Cerebellar cortex (tissue), 1 donor: ENCODE results near the gene PDE4C.
A peak's percentile ranks its signal among the peaks of the same experiment; 100 is the strongest.

Experiments
- DNase-seq: peaks from one replicate; pipeline ENCODE4 v3.0.0-alpha.2; 2015; ENCODE audit warnings: low spot score

The PDE4C gene

DNA sequence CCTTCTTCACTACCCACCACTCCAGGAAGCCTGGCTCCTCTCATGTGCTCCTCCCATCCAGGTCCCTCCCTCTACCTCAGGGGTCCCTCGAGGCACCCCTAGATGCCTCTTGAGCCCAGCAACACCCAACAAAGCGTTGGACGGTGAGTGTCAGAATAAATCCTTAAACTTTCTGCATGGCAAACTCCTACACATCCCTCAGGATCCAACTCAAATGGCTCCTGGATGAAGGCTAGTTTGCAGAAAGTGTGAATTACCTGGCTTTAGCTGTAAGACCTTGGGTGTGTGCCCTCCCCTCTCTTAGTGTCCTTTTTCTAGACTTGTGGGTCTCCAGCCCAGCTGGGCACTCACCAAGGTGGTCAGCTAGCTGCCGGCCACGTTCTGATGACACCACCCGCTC, 27.9 kb downstream of the PDE4C start:
- no peak for DNase-seq

DNA sequence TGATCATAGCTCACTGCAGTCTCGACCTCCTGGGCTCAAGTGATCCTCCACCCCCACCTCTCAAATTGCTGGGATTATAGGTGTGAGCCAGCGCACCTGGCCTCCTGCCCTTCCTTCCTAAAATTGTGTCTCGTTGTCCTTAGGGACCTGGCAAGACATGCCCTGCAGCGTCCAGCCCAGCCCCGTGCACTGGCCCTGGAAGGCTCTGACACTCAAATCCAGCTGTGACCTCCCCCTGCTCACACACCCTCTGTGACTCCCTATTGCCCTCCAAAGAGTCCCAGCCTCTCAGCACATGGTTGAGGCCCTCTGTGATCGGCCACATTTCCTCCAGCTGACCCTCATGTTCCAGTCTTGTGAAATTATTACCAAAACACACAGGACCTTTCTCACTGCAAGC, 28.3 kb downstream of the PDE4C start:
- DNase-seq: no peak

DNA sequence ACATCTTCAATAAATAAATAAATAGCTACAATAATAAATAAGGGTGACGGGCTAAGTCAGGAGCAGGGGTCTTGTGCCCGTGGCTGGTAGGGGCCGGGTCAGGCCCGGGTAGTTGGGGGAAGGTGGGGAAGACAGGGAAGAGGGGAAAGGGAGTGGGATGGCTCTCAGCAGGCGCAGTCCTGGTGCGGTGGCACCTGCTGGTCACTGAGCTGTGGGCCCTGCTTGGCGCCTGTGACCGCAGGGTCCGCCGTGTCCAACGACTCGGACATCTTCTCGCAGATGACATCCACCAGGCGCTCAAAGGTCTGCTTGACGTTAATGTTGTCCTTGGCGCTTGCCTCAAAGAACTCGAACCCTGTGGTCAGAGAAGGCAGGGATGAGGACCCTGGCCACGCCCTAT, 28.9 kb downstream of the PDE4C start:
- no peak for DNase-seq

DNA sequence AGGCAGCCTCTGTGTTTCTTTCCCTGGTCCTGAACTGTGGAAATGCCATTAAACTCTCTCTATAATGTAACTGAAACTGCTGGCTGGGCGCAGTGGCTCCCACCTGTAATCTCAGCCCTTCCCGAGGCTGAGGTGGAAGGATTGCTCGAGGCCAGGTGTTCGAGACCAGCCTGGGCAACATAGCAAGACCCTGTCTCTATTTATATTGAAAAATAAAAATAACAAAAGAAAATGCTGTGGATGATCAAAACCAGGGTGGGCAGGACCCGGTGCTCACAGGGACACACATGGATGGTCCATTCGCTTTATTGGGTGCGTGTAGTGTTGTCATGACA, 29.8 kb downstream of the PDE4C start:
- no peak for DNase-seq

DNA sequence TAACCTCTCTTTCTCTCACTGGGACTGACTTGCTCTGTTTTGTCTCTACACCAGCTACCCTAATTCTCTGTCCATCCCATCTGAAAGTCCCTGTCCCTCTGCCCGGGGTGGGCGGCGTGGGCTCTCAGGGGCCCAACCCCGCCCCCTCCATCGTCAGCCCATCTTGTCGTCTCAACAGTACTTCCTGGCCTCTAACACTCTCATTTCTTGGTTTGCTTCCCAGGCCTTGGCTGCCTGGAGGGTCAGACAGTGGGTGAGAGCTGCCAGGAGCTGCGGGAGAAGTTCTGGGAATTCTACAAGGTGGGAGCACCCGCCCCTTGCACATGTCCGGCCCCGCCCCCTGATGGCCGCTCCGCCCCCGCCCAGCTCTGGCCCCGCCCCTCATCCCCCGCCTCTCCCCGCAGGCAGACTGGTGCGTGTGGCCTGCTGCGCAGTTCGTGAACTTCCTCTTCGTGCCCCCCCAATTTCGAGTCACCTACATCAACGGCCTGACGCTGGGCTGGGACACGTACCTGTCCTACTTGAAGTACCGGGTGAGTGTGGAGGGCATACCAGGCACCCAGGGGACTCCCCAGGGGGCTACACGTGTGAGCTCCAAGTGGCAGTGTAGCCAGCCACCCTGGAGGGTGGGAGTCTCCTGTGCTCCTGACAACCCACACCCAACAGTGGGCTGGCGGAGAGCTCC, 31.5 kb downstream of the PDE4C start:
- DNase-seq: no peak

DNA sequence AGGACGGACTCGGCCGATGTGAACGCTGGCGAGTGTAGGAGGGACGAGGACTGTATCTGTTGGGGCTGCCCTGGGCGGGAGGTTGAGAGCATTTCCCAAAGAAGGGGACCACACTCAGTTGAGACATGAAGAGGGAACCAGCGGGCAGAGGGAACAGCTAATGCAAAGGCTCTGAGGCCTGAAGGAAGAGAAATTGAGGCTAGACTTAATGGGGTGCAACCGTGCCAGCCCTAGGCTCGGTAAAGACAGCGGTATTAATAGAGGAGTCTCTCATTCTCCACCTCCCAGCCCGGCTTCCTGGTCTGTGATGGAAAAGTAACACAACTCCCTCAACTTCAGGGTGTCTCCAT, 32.1 kb downstream of the PDE4C start:
- no peak for DNase-seq

DNA sequence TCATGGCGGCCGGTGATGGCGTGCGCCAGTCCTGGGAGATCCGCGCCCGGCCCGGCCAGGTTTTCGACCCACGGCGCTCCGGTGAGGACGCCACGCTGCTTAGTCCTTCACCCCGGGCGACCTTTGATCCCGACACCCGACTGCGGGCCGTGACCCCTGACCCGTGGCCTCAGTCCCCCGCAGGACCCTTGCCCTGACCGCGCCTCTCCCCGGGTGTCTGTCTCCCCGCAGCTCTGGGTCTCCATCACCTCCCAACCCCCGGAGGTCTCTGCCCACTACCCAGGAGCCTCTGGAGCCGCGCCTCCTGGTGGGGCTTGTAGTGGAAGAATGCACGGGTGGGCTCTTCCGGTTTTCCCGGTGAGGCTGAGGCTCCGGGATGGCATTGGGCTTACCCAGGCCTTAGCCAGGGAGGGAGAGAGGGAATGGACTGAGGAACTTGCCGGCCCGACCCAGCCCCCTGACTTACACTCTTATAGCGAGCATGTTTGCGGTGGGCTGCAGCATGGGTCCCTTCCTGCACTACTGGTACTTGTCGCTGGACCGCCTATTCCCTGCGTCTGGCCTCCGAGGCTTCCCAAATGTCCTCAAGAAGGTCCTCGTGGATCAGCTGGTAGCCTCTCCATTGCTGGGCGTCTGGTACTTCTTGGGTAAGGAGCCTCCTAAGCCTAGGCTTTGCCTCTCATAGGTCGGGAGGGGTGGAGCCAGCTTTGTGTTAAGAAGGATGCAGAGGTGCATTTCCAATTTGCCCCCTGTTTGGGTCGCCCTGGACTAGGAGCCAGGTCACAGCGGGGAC, 32.7 kb downstream of the PDE4C start:
- DNase-seq: no peak

DNA sequence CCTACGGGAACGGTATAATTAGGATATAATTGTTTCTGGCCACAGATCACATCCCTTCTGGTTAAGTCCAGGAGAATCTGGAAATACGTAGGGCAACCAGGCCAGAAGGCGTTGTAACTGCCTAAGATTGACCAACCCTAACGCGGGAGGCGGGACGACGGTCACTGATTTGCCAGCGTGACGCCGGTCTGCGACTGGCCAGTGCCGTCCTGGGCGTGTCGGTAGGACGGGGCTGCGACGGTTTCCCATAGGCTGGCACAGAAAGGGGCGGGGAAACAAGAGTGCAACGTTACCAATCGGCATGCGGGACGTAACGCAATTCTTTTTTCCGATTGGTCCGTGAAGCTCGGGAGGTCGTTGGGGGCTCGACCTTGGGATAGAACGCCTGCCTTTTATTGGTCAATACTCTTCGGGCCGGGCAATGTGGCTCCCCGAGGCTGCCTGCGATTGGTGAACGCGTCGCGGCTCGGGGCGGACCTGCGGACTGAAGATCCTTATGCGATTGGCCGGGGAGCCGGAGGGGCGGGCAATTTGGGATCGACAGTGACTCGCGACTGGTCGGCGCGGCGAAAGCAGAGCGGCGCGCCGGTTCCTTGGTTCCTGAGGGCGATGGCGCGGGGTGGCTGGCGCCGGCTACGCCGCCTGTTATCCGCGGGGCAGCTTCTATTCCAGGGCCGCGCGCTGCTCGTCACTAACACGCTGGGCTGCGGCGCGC, 33.4 kb downstream of the PDE4C start, which contains the start of gene MPV17L2:
MPV17L2 (plus strand) TSS at position 546 of the 715 bp plus-strand sequence; CDS start at position 610, 64 bp downstream.
- peak; percentile 100 for DNase-seq

DNA sequence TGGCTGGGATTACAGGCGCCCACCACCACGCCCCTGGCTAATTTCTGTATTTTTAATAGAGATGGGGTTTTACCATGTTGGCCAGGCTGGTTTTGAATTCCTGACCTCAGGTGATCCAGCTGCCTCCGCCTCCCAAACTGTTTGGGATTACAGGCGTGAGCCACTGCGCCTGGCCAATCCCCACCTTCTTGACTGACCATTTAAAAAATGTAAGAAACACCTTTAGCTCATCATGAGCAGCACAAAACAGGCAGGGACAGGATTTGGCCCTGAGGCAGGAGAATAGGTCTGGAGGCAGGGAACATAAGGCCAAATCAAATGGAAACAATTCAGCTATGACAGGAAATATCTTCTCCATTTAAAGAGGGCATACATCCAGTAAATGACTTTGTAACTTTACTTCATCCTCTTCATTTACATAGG, 34.6 kb downstream of the PDE4C start:
- DNase-seq: no peak

DNA sequence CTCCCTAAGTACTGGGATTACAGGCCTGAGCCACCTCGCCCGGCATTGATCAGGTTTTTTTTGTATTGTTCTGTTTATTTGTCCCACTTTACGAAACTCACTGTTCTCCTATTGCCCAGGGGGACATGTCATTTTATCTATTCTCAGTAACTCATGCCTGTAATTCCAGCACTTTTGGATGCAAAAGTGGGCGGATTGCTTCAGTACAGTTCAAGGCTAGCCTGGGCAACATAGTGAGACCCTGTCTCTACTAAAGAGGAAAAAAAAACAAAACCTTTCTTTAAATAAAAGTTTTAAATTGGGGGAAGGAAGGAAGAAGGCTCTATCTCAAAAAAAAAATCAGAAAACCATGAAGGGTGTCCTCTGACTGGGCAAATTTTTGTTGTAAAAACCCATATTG, 36.0 kb downstream of the PDE4C start:
- no peak for DNase-seq

DNA sequence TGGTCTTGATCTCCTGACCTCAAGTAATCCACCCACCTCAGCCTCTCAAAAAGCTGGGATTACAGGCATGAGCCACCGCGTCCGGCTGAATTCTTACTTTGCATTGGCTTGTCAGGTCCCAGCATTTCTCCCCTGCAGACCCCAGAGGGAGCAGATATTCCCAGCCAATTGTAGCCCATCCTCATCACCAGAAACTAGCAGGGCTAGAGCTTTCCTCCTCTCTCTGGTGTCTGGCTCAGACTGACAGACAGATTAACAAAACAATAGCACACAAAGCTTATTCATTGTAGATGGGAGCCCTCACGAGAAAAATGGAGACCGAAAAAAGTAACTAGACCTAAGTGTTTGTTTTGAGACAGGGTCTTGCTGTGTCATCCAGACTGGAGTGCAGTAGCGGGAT, 40.7 kb downstream of the PDE4C start:
- DNase-seq: no peak

DNA sequence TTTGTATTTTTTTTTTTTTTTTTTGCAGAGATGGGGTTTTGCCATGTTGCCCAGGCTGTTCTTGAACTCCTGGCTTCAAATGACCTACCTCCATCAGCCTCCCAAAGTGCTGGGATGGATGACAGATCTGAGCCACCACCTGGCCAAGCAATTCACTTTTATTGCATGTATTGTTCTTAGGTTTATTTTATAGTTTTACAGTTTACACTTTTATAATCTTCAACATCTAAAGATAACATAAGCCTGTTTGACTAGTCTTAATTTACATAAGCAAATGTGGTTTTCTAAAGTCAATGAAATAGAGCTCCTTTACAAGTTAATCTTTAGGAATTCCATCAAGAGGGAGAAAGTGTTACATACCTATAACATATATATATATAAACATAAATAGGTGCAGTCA, 42.7 kb downstream of the PDE4C start:
- no peak for DNase-seq

DNA sequence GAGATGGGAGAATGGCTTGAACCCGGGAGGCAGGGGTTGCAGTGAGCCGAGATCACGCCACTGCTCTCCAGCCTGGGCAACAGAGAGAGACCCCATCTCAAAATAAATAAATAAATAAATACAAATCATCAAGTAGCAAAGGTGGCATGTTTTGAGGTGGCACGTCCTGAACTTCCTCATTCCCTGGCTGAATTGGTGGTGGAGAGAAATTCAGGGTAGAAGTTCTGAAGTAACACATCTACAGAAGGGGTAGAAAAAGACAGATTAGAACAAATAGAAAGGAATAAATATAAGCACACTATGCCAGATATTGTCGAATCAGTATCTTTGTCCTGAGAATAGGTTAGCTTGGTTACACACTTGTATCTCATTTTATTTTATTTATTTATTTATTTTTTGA, 46.3 kb downstream of the PDE4C start:
- DNase-seq: no peak

DNA sequence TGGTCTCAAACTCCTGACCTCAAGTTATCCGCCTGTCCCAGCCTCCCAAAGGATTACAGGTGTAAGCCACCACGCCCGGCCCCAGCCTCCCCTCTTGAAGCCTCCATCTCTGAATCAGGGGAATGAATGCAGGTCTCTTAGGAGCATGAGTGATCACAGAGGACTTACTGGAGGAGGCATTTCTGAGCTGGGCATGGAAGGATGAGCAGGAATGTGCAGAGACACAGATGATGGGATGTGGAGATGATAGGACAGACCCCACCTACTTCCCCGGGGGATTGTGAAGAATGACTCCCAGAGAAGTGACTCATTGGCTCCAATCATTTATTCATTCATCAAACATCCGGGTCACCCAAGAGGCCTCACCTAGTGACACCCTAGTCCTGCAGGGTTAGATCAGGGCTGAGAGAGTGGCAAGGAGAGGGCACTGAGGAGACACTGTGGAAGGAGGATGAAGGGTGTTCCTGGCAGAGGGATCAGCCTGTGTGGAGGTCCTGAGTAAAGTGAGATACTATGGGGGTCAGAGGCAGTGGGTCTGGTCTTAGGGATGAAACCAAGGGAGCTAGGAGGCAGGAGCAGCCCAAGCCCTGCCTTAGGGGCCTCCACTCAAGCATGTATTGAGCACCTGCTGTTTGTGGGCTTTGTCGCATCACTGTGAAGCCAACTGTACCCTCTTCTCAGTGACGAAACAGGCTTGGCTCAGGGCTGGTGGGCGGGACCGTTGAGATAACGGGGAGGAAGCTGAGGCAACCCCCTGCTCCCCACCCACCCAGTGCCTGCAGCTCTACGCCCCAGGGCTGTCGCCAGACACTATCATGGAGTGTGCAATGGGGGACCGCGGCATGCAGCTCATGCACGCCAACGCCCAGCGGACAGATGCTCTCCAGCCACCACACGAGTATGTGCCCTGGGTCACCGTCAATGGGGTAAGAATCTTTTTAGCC, 49.6 kb downstream of the PDE4C start:
- no peak for DNase-seq

DNA sequence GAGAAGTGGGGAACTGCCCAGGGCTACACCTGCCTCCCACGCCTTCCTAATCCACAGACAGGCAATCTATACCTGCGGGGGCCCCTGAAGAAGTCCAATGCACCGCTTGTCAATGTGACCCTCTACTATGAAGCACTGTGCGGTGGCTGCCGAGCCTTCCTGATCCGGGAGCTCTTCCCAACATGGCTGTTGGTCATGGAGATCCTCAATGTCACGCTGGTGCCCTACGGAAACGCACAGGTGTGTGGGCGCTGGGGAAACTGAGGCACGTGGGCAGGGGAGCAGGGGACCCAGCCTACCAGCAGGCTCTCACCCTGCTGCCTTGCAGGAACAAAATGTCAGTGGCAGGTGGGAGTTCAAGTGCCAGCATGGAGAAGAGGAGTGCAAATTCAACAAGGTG, 51.3 kb downstream of the PDE4C start:
- no peak for DNase-seq
